Stimulated activated CD4-positive, alpha-beta T cell treated with anti-CD3 and anti-CD28 coated beads, Interleukin-1b, Interleukin-23, amount 100 ng/mL, for 48 hours (primary cell): ENCODE measurements around the gene SLC9A7.
"Not testable (repeated sequence)": the region's sequence is repeated elsewhere in the genome, so short reads cannot be mapped to it uniquely, and the experiment has no call there.

Source experiments
- DNase-seq: peaks from one replicate; pipeline ENCODE4 v3.0.0-alpha.2; 2020

Gene SLC9A7

GRCh38 chrX:46758956-46759644 is at the start of gene SLC9A7:
Gene SLC9A7 (minus strand): TSS chrX:46759118. CDS start chrX:46759029, 89 bp downstream.
- DNase-seq = peak; percentile 79

GRCh38 chrX:46805270-46805669 is 46.4 kb upstream of the SLC9A7 start:
- DNase-seq = no peak

GRCh38 chrX:46803140-46803539 is 44.2 kb upstream of the SLC9A7 start:
- no peak for DNase-seq

DNA sequence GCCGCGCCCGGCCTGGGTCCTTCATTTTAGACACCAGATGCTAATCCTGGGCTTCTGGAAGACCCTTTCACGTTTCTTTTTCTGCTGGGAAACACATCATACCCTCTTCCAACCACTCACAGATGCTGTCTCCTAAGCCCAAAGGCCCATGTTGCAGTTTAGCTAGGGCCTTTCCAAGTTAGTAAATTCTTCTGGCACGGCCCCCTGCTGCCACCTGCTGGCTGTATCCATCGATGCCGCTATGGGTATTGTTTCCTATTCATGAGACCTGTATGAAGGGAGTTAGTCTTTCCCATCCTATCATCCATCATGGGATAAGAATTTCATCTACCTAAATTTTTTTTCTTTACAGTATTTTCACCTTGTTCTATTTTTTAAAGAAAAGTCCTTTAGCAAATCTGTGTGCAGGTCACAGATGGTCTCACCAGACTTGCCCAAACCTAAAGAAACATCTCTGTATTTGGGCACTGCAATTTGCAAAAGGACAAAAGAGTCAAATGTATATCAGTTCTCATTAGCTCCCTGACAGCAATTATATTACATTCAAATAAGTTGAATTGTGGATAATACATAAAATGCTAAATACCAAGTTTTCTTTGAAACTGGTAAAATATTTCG is 37.8 kb upstream of the SLC9A7 start:
- DNase-seq = peak; percentile 64

GRCh38 chrX:46793386-46794143 is 34.6 kb upstream of the SLC9A7 start:
- DNase-seq = no peak

DNA sequence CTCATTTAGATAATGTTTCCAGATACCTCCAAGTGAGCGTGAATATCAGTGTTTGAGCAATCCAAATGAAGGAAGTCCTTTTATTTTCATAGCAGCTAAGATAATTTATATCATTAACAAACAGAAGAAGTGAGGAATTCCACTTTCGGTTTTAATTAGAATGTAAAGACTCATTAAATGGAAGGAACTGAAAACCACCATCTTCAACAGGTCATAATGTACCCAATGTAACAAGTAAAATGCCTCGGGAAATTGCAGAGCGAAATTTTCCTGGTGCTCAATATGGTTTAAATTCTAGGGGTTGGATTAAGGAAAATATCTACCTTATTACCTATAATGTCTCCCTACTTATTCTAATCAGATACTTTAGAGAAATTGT is 33.9 kb upstream of the SLC9A7 start:
- DNase-seq = no peak

- DNase-seq = peak; percentile 19
These were observed 33.2 kb upstream of the SLC9A7 start for GRCh38 chrX:46791927-46792809.

GRCh38 chrX:46788902-46789301 is 30.0 kb upstream of the SLC9A7 start:
- DNase-seq = no peak

DNA sequence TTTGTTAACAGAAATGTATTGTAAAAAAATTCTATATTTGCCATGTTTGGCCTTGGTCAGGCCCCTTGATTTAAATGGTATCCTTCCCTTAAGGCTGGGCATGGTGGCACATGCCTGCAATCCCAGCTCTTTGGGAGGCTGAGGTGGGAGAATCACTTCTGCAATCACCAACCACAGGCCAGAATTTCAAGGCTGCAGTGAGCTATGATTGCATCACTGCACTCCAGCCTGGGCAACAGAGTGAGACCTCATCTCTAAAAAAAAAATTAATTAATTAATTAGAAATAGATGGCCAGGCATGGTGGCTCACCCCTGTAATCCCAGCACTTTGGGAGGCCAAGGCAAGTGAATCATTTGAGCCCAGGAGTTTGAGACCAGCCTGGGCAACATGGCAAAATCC is 25.5 kb upstream of the SLC9A7 start:
- not testable (repeated sequence) for DNase-seq

- no peak for DNase-seq
These were observed 23.1 kb upstream of the SLC9A7 start for GRCh38 chrX:46782034-46782433.

DNA sequence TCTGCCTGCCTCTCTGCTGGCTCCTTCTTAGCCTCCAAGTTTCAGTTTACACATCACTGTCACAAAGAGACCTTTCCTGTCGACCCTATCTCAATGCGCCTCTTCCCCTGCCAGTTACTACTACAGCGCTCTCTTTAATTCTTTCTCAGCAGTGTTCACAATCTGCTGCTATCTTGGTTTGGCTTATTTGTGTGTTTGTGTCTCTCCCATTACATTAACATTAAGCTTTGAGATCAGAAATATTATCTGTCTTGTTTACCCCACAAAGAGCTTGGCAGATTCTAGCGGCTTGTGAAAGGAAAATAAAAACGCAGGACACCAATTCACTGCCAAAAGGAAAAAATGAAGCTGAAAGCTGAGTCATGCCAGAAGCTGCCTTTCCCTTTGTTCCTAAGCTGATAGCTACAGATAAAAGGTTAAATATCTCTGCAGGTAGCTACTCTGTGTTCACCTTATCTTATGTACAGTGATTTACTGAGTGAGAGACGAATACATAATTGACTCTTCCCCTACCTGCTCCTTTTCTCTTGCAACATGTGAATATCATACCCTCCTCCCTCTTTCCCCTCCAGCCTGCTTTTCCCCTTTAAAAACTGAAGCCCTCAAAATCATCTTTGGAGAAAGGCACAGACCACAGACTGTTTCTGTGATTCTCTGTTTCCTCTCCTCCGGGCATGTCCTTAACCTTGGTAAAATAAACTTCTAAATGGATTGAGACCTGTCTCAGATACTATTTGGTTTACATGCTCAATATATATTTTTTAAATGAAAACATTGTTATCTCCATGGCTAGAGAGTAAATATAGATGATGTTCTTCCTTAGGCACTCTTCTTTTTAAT is 19.3 kb upstream of the SLC9A7 start:
- DNase-seq = no peak

DNA sequence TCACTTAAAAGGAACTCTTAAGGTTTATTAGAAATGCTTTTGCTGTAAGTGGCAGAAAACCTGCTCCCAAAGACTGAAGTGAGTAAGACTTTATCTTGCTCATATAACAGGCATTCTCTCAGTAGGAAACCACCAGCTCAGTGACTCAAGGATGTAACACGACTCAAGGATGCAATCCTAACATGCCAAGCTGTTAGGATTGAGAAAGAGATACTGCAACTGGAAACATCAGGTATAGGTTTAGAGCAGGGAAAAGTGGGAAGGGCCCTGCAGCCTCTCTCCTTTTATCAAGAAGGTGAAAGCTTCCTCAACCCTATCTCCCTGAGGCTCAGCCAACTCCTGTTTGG is 11.9 kb upstream of the SLC9A7 start:
- no peak for DNase-seq

DNA sequence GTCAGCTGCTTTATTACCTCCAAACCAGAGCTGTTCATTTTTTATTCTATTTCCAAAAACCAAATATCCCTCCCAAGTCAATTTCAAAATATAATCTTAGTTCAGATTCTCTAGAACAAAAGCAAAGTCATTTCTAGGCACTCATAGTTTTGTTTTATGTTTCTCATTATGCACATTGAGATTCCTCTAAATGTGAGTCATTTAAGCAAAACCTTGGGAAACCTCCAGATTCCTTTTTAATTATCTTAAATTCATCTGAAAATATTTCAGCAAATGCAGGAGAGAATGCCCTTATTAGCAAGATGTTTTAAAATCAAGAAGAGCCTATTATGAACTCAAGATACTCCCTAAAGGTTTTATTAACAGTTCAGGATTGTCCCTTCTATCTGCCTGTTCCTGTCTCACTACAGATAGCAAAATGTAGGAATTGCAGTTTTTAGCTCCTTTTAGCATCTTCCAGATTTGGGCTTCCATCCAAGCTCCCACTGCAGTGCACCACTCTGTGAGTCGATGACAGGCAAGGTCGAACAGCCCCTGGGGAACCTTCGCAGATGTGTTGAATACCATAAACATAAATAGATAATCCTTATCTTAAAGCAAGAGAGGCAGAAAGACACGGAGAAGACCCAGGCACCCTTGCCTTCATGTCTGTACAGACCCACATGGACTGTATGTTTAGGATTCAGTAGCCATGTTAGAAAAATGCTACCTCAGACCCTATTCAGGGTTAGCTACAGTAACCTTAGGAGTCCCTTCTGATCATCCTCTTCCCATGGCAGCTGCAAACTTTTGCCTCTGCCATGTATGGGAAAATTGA is 11.3 kb upstream of the SLC9A7 start:
- no peak for DNase-seq

DNA sequence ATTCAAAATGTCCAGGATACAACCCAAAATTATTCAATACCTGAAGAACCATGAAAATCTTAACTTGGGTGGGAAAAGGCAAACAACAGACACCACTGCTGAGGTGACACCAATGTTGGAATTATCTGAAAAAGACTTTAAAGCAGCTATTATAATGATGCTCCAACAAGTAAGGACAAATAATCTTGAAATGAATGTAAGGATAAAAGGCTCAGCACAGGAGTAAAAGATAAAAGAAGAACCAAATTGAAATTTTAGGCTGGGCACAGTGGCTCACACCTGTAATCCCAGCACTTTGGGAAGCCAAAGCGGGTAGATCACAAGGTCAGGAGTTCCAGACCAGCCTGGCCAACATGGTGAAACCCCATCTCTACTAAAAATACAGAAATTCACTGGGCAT is 4.0 kb upstream of the SLC9A7 start:
- no peak for DNase-seq

- no peak for DNase-seq
These were observed 692 bp upstream of the SLC9A7 start for GRCh38 chrX:46759645-46759974.

DNA sequence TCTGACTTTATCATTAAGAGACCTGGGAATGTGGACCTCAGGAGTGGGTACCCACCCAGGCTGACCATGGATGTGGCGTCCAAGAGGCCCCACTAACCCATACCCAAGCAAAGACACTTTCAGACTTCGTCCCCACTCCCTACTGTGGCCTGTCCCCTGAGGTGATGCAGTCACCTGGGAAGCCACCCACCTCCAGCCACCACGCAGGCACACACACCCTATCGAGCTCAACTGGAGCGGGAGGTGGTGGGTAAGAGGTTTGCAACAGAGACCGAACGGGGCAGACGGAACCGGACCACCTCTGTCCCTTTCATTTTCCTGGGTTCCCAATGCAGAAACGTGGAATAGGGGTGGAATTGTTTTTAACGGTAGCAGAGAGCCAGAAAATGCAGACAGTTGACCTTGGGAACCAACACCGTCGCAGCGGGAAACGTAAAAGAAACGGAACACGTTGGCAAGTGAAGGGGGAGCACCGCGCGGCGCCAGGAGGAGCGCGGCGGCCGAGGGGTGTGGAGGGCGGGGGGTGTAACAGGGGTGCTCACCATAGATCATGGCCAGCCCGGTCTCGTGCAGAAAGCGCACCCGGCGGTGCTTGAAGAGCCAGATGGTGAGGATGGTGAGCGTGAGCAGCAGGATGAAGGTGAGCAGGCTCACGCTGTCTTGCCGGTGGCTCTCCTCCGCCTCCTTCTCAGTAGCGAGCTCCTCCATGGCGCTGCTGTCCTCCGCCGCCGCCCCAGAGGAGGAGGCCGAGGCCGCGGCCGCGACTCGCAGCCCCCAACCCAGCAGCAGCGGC is 559 bp downstream of the SLC9A7 start:
- peak; percentile 8 for DNase-seq

DNA sequence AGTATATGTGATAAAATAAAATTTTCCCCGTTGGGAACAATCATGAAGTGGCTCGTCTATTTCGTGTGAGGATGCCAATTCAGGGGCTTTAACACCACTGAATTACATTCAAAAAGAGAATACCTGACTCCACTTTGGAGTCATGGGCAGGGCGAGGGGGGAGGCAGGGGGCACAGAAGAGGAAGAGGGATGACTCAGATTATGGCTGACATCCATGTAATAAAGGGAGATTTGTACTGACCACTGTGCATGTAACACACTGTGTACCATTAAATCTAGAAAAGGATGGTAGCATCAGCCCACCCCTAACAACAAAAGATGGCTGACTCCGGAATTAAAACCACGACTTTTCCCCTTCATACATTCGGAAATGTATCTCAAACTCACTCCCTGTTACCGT is 1.3 kb downstream of the SLC9A7 start:
- DNase-seq = no peak

DNA sequence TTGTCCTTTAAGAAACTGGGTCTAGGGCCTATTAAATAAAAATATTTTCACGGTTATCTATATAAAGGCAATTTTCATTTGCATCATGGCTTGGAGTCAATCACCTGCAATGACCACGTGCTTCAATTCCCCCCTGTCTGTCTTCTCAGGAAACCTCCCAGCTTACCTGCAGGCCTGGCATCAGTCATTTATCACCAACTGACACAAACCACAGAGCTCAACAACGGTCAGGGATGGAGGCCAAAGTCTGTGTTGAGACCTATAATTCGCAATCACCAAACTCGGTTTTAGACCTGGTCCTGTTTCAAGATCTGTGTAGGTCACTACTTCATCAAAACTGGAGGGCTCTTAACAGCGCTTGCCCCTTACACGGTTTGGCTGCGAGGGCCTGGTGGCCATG is 1.9 kb downstream of the SLC9A7 start:
- DNase-seq = no peak

DNA sequence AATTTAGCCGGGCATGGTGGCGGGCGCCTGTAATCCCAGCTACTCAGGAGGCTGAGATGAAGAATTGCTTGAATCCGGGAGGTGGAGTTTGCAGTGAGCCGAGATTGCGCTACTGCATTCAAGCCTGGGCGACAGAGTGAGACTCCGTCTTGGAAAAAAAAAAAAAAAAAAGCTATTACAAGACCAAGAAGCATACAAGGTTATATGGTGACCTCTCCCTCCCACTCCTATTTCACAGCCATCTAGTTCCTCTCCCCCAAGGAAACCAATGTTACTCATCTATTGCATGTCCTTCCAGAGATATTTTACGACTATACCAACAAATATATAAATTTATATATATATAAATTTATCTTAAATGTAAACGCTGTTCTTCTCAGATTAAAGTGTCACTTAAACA is 3.2 kb downstream of the SLC9A7 start:
- no peak for DNase-seq

DNA sequence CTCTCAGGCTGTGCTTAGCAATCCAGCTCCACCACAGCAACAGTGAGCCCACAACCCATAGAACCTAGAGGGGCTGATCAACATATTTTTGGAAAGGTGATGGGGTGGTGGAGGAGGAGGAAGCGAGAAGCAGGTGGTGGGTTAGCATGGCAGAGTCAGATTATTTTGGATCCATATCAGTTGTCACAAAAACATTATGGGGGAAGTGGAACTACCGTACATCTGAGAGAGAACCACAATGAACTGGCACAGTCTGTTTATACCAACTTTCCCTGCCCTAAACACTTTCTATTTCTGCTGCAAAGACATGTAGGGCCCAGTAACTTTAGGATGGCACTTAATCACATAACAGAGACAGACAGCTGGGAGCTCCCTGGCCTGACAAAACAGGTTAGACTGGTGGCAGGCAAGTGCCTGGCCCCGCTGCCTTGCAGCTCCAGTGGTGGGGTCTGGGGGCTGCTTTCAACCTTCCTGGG is 4.3 kb downstream of the SLC9A7 start:
- no peak for DNase-seq

DNA sequence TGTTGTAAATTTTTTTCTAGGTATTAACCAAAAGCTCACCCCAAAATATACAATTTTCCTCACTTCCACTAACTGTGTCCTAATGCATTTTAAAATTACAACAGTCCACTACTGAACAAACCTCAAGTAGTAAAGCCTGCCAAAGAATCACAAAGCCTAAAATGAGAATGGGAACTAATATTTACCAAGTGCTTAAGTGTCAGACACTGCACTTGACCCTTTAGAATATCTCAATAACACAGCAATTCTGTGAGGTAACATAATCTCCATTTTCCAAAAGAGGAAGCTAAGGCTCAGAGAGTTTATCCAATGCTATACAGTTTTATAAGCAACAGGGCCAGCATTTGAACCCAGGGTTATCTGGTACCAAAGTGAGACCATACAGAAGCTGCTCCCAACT is 4.9 kb downstream of the SLC9A7 start:
- DNase-seq = no peak
